ENCODE measurements around the gene MEX3D.

GRCh38 chr19:1615156-1615765 lies 47.1 kb upstream of the MEX3D start:
- TF ChIP-seq EZH2 (IDR thresholded peaks at IDR 0.05): no peak
- TF ChIP-seq POLR2AphosphoS5 (IDR thresholded peaks at IDR 0.05; ENCODE audit: borderline replicate concordance, low read depth, low read length): no peak
- no peak for TF ChIP-seq FOXP2 (optimal IDR thresholded peaks at IDR 0.05; ENCODE audit: control extremely low read depth, extremely low read length, insufficient read depth)
